Measurements from ENCODE around the gene UAP1. TPM values are rescaled to one million over a fixed set of nuclear protein-coding genes. Genes with fewer than 3 reads are reported as not detected.

Gene UAP1
- total RNA-seq, 5 donors from 2014 or later (not counting 1 experiment from before 2014, with no cell fraction given) = 16.7 to 39.1 (median 19.2) TPM

DNA sequence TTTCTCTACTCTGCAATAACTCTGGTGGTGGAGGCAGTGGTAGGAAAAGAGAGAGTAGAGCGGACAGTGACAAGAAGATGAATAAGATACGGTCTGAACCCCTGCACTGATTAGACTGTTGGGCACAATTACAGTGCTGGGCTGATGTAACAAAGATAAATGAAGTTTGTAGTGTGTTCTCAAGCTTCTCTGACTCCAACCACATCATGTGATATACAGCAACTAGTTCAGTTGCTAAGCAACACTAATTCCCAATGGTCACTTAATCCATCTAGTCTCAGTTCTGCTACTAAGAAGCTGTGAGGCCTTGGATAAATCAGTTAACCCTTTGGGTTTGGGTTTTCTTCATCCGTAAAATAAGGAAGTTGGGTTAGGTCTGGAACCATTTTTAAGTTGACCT is 88.1 kb downstream of the UAP1 start:
- POLR2A ChIA-PET = interaction anchor here in 1 of 2 donors (0.5 kb wide), 1 partner anchor 346 kb away, joined by 3 read pairs; no protein-coding TSS in a partner anchor
- Histone ChIP-seq H3K27me3 (replicated peaks in 1 of 2; ENCODE audit: control insufficient read depth in 2 of 2, extremely low read depth in 1 of 2, insufficient read depth in 2 of 2, low read length in 1 of 2) (no peaks in the 10 kb centered on the region), H3K4me3 (ENCODE audit: control insufficient read depth in 1 of 2, extremely low read depth in 1 of 2, low read length in 1 of 2) (no peak overlapping the region), H3K4me1 (ENCODE audit: control insufficient read depth in 1 of 2, extremely low read depth in 1 of 2, insufficient read depth in 2 of 2, low read length in 2 of 2) (no peaks in the 10 kb centered on the region), H3K9me3 (no peaks in the 10 kb centered on the region), H3K36me3 (ENCODE audit: control insufficient read depth in 2 of 2, extremely low read depth in 1 of 2, insufficient read depth in 1 of 2, low read length in 1 of 2) (no peaks in the 10 kb centered on the region), H3K27ac (ENCODE audit: low read length) (no peak overlapping the region)
- H3K9me3 Mint-ChIP-seq = no peaks in the 10 kb centered on the region
- H3K4me3 Mint-ChIP-seq = no peak overlapping the region
- H3K27me3 Mint-ChIP-seq = peaks cover 8 to 15% of the 10 kb centered on the region in 2 donors
- ATAC-seq (replicated peaks in 1 of 4) = no peak
- WGBS (ENCODE audit: insufficient coverage) = no CpG with 5 or more reads among the region's 3 CpGs
- H3K4me1 Mint-ChIP-seq = no peaks in the 10 kb centered on the region
- no peak for DNase-seq
- H3K36me3 Mint-ChIP-seq = peaks cover 2% of the 10 kb centered on the region
- H3K27ac Mint-ChIP-seq = no peak overlapping the region
- CTCF ChIA-PET = no interaction called here

Other genes with a start within 250 kb of the UAP1 start
- not detected for gene SPATA46, start 184.9 kb upstream of the UAP1 start, total RNA-seq
- gene C1orf226, start 180.0 kb upstream of the UAP1 start, total RNA-seq = under 1 TPM in 3 of 5 donors, not detected in 2; 0.09 to 0.13 (median 0.12) TPM
- 1 to 10 TPM in 1 of 5 donors, under 1 TPM in 4; 0.20 to 1.5 (median 0.66) TPM for gene SH2D1B, start 149.6 kb upstream of the UAP1 start, total RNA-seq
- gene UHMK1, start 63.9 kb upstream of the UAP1 start, total RNA-seq = 10 to 100 TPM; 55.8 to 65.8 (median 60.0) TPM
- gene DDR2, start 70.7 kb downstream of the UAP1 start, total RNA-seq = under 1 TPM; 0.28 to 0.67 (median 0.59) TPM
- gene HSD17B7, start 229.0 kb downstream of the UAP1 start, total RNA-seq = 10 to 100 TPM; 22.0 to 29.6 (median 26.8) TPM

Data from T-cell (primary cell).